Panc1 (cell line): ENCODE measurements around the gene BAIAP2L2. TPM values are rescaled to one million over a fixed set of nuclear protein-coding genes. Genes with fewer than 3 reads are reported as not detected.

Experiments used
- ATAC-seq: fragments of 200-7000 bp; cut with Tn5 transposase; 2 replicates; pipeline ENCODE4 v1.9.1; 2020; ENCODE audit warnings: mild to moderate bottlenecking, moderate library complexity
- BruUV-seq: library from RNA; stranded (reverse); fragments of 400-500 nt; replicated peaks from 2 replicates; lab custom pipeline; 2021; lab: Mats Ljungman, UMichigan
- CTCF ChIA-PET: fragments of 300-600 bp; sonication (Branson Sonifier 250); formaldehyde crosslinking; loops from one replicate; lab custom pipeline; 2022; ENCODE audit warnings: antibody characterized with exemption; lab: Charles Lee
- POLR2A ChIA-PET: fragments of 300-600 bp; sonication (Branson Sonifier 250); formaldehyde crosslinking; loops from one replicate; lab custom pipeline; 2022; ENCODE audit warnings: antibody characterized with exemption; lab: Charles Lee
- DNase-seq: peaks from one replicate; pipeline ENCODE4 v3.0.0-alpha.2; 2010; ENCODE audit warnings: low read depth, low spot score
- H3K27ac ChIP-seq: 2 replicates; pipeline ENCODE4 v1.5.1; 2011; ENCODE audit warnings: mild to moderate bottlenecking, low read length, inconsistent platforms
- H3K27me3 ChIP-seq: fragments of 200-500 bp; sonication (Bioruptor generic); 2 replicates; pipeline ENCODE4 v1.6.0; 2014; ENCODE audit warnings: low read length, inconsistent platforms; ENCODE audit not compliant: control insufficient read depth, insufficient read depth
- H3K36me3 ChIP-seq: fragments of 200-500 bp; sonication (Bioruptor generic); 2 replicates; pipeline ENCODE4 v1.5.1; 2014; ENCODE audit warnings: inconsistent platforms, mild to moderate bottlenecking, low read length, moderate library complexity; ENCODE audit not compliant: control insufficient read depth, insufficient read depth
- H3K4me1 ChIP-seq: 2 replicates; pipeline ENCODE4 v1.5.1; 2011; ENCODE audit warnings: inconsistent platforms, mild to moderate bottlenecking, low read length, moderate library complexity; ENCODE audit not compliant: control insufficient read depth, insufficient read depth
- H3K4me3 ChIP-seq, 2 experiments: 2 replicates each; pipeline ENCODE4 v1.5.1; 2011 to 2012; ENCODE audit warnings: low read depth in 2 of 2, low read length in 2 of 2, mild to moderate bottlenecking in 2 of 2, inconsistent platforms in 1 of 2, moderate library complexity in 1 of 2
- H3K9me3 ChIP-seq: fragments of 200-500 bp; sonication (Bioruptor generic); 2 replicates; pipeline ENCODE4 v1.5.1; 2014; ENCODE audit warnings: low read depth, mild to moderate bottlenecking, inconsistent platforms, low read length, moderate library complexity; ENCODE audit not compliant: control insufficient read depth, insufficient read depth
- POLR2AphosphoS5 ChIP-seq: IDR thresholded peaks from 2 replicates; pipeline ENCODE4 v1.6.1; 2012; ENCODE audit warnings: mild to moderate bottlenecking, low read depth, low read length, moderate library complexity
- SIN3A ChIP-seq: IDR thresholded peaks from 2 replicates; pipeline ENCODE4 v1.6.1; 2012; ENCODE audit warnings: low read depth, mild to moderate bottlenecking, low read length, moderate library complexity, borderline replicate concordance; ENCODE audit not compliant: insufficient read depth
- TCF7L2 ChIP-seq: IDR thresholded peaks from 2 replicates; pipeline ENCODE4 v1.6.1; 2011; ENCODE audit warnings: mild to moderate bottlenecking, low read depth, low read length, inconsistent platforms
- in situ Hi-C: cut with HindIII; loops from 2 replicates; pipeline ENCODE4 v1.10.0; 2016; ENCODE audit warnings: low sequenced_read_pairs, low pct_unique_long_range_greater_than_20kb
- intact Hi-C: fragments of 100-400 bp; cut with micrococcal nuclease; formaldehyde crosslinking; loops from one replicate; pipeline ENCODE4 v1.10.0; 2022; ENCODE audit not compliant: unreplicated experiment
- total RNA-seq: library from RNA; stranded (reverse); gene quantifications from one replicate; pipeline ENCODE4 v1.2.1, GENCODE V29; 2021; ENCODE audit not compliant: unreplicated experiment
- TF ChIP-seq, protein P1 (sequence below), 2 experiments: IDR thresholded peaks; 2 replicates each; pipeline ENCODE4 v1.6.1; 2011 to 2012; ENCODE audit warnings: low read depth in 2 of 2, control low read depth in 1 of 2, low read length in 1 of 2, mild to moderate bottlenecking in 1 of 2, moderate library complexity in 1 of 2; ENCODE audit not compliant: insufficient read depth in 1 of 2
- TF ChIP-seq, protein P2 (sequence below): fragments of 450-650 bp; IDR thresholded peaks from 2 replicates; pipeline ENCODE4 v1.5.1; 2017; ENCODE audit warnings: mild to moderate bottlenecking

BAIAP2L2 gene
- total RNA-seq, 1 experiment from 2014 or later = 0.18 TPM

DNA sequence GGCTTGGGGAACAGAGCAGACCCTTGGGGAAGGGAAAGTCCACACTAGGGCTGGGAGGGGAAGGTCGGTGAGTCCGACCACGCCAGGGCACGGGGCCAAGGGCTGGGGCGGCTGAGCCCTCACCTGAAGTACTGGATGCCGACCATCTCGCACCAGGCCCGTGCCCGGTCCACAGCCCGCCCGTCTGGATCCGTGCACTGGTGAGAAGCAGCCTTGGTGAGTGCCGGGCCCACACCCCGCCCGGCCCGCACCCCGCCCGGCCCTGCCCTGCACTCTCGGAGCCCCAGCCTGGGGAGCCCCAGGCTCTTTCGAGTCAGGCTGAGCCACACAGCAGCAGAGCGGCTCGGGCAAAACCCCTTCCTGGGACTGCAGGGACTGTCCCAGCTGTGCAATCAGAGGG is 1.9 kb upstream of the BAIAP2L2 start:
- Histone ChIP-seq H3K27ac (no peak overlapping the region), H3K9me3 (no peaks in the 10 kb centered on the region), H3K27me3 (no peaks in the 10 kb centered on the region), H3K4me1 (no peaks in the 10 kb centered on the region), H3K36me3 (no peaks in the 10 kb centered on the region), H3K4me3 (no peak overlapping the region)
- in situ Hi-C loops (no loop called here), intact Hi-C loops (no loop called here)
- ChIA-PET CTCF (no interaction called here), POLR2A (no interaction called here)
- no peak for DNase-seq
- TF ChIP-seq SIN3A (no peak), POLR2AphosphoS5 (no peak), TCF7L2 (no peak)
- TF ChIP-seq, protein P1, sequence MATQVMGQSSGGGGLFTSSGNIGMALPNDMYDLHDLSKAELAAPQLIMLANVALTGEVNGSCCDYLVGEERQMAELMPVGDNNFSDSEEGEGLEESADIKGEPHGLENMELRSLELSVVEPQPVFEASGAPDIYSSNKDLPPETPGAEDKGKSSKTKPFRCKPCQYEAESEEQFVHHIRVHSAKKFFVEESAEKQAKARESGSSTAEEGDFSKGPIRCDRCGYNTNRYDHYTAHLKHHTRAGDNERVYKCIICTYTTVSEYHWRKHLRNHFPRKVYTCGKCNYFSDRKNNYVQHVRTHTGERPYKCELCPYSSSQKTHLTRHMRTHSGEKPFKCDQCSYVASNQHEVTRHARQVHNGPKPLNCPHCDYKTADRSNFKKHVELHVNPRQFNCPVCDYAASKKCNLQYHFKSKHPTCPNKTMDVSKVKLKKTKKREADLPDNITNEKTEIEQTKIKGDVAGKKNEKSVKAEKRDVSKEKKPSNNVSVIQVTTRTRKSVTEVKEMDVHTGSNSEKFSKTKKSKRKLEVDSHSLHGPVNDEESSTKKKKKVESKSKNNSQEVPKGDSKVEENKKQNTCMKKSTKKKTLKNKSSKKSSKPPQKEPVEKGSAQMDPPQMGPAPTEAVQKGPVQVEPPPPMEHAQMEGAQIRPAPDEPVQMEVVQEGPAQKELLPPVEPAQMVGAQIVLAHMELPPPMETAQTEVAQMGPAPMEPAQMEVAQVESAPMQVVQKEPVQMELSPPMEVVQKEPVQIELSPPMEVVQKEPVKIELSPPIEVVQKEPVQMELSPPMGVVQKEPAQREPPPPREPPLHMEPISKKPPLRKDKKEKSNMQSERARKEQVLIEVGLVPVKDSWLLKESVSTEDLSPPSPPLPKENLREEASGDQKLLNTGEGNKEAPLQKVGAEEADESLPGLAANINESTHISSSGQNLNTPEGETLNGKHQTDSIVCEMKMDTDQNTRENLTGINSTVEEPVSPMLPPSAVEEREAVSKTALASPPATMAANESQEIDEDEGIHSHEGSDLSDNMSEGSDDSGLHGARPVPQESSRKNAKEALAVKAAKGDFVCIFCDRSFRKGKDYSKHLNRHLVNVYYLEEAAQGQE (IDR thresholded peaks at IDR 0.05; ENCODE audit: insufficient read depth in 1 of 2, low read depth in 2 of 2, low read length in 1 of 2) = no peak
- BruUV-seq = no TSS peak
- ATAC-seq = no peak

DNA sequence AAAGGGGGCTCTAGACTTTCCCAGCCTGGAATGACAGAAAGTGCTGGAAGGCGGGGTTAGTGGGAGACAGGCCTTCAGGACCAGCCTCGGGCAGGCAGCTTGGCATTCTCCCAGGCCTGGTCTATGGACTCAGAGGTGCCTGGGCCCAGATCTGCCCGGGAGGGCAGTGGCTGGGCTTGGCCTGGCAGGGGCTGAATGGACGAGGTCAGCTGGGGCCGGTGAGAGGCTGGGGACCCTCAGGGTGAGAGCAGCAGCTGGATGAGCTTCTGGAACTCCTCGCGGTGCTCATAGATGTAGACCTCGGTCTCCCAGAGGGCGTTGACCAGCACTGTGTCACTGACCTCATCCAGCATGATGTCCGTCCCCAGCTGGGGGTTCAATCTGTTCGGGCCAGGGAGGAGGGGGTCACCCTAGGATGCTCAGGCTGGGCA is 1.5 kb upstream of the BAIAP2L2 start:
- Histone ChIP-seq H3K9me3 (no peaks in the 10 kb centered on the region), H3K27me3 (no peaks in the 10 kb centered on the region), H3K4me1 (no peaks in the 10 kb centered on the region), H3K4me3 (no peak overlapping the region), H3K27ac (no peak overlapping the region), H3K36me3 (no peaks in the 10 kb centered on the region)
- ATAC-seq (no peak), DNase-seq (no peak)
- BruUV-seq = no TSS peak
- in situ Hi-C loops (no loop called here), intact Hi-C loops (no loop called here)
- TF ChIP-seq, protein P2, sequence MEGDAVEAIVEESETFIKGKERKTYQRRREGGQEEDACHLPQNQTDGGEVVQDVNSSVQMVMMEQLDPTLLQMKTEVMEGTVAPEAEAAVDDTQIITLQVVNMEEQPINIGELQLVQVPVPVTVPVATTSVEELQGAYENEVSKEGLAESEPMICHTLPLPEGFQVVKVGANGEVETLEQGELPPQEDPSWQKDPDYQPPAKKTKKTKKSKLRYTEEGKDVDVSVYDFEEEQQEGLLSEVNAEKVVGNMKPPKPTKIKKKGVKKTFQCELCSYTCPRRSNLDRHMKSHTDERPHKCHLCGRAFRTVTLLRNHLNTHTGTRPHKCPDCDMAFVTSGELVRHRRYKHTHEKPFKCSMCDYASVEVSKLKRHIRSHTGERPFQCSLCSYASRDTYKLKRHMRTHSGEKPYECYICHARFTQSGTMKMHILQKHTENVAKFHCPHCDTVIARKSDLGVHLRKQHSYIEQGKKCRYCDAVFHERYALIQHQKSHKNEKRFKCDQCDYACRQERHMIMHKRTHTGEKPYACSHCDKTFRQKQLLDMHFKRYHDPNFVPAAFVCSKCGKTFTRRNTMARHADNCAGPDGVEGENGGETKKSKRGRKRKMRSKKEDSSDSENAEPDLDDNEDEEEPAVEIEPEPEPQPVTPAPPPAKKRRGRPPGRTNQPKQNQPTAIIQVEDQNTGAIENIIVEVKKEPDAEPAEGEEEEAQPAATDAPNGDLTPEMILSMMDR = no peak
- TF ChIP-seq POLR2AphosphoS5 = no peak
- TF ChIP-seq, protein P1 (IDR thresholded peaks at IDR 0.05; ENCODE audit: insufficient read depth in 1 of 2, low read depth in 2 of 2, low read length in 1 of 2) = no peak
- TF ChIP-seq TCF7L2 = no peak
- TF ChIP-seq SIN3A = no peak
- CTCF ChIA-PET = no interaction called here
- POLR2A ChIA-PET = no interaction called here
